Hepatocyte (in vitro differentiated cells): ENCODE data around the gene KIF20B.

Experiments
- CTCF ChIP-seq: fragments of 200-600 bp; sonication (generic); IDR thresholded peaks from 2 replicates; pipeline ENCODE4 v1.5.1; 2016; ENCODE audit warnings: antibody characterized with exemption, mild to moderate bottlenecking; ENCODE audit not compliant: poor library complexity
- EZH2 ChIP-seq: fragments of 200-600 bp; sonication (generic); IDR thresholded peaks from 2 replicates; pipeline ENCODE4 v1.6.1; 2016; ENCODE audit warnings: antibody characterized with exemption, mild to moderate bottlenecking, borderline replicate concordance

- TF ChIP-seq CTCF (no peak), EZH2 (no peak)
Observed at GRCh38 chr10:89683883-89684282, 17.5 kb upstream of the KIF20B start.
